Activated T-cell treated with anti-CD3 and anti-CD28 coated beads, Interleukin-2, amount 50 U/mL, for 48 hours (primary cell): ENCODE results near the gene SH3TC1.

Experiments
- DNase-seq, 2 experiments: peaks; one replicate each; pipeline ENCODE4 v3.0.0-alpha.2; 2020

Gene SH3TC1

DNA sequence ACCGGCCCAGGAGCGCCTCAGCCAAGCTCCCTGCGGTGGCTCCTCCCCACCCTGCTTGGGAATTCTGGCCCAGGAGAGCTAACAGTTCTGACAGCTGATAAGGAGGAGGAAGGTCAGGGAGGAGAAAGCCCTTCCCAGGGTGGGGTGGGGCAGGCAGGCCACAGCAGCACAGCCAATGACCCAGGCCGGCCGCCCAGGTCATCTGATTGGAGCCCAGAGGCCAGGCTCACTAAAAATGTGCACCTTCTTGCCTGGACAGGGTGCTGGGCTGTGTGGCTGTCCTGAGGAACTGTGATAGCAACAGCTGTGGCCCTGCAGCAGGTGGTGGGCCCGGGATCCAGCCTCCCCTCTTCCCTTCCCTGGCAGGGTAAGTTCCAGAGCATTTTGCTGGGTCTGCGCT is 17.2 kb upstream of the SH3TC1 start:
- DNase-seq = no peak

DNA sequence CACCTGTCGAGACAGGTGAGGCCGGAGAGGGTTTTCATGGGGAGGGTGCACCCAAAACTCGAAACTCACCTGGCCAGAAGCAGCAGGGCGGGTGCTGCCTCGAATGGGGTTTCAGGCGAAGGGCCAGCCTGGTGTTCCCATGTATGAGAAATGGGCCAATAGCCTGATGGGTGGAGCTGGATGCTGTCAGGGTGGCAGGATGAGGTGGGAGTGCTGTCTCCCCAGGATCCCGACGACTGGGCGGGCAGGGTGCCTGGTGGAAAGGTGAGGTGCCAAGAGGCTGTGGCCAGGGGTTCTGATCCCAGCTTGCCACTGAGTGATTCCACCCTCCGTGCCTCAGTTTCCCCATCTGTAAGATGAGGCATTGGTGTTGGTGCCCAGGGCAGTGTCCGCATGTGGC is 16.8 kb upstream of the SH3TC1 start:
- DNase-seq = no peak

- DNase-seq = no peak
Measured at GRCh38 chr4:8182858-8183725, 16.0 kb upstream of the SH3TC1 start.

GRCh38 chr4:8184061-8184460 is 15.0 kb upstream of the SH3TC1 start:
- no peak for DNase-seq

GRCh38 chr4:8185295-8185694 is 13.8 kb upstream of the SH3TC1 start:
- no peak for DNase-seq

DNA sequence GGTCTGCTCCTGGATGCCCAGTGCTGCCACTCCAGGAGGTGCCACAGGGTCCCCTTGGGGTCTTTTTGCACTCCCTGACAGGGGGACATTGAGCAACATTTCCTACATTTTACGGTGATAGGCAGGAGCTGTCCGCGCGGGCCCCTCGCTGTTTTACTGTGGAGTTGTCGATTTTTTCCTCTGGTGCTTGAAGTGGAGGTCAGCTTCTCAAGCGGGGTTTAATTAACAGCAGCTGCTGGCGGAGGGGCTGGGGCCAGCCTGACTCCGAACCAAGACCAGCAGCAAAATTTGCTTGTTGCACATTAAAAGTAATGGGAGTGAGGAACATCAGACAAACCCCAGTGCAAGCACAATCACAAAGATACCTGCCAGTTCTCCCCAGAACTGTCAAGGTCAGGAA is 13.2 kb upstream of the SH3TC1 start:
- DNase-seq = no peak

DNA sequence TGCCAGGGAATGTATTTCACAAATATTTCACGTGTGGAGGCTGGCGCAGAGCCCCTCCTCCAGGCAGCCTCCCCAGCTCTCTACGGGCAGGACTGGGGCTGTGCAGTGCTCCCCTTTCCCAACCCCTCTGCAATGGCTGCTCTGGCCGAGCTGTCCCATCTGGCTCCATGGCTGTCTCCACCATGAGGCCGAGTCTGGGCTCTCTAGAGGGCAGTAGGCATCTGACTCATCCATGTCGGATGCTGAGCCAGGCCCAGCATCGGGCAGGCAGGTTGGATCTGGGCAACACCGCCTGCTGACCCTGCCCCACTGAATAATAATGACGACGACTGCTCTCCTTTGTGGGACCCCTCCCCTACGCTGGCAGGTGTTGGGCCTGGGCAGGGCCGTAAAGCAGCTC is 11.0 kb upstream of the SH3TC1 start:
- no peak for DNase-seq

DNA sequence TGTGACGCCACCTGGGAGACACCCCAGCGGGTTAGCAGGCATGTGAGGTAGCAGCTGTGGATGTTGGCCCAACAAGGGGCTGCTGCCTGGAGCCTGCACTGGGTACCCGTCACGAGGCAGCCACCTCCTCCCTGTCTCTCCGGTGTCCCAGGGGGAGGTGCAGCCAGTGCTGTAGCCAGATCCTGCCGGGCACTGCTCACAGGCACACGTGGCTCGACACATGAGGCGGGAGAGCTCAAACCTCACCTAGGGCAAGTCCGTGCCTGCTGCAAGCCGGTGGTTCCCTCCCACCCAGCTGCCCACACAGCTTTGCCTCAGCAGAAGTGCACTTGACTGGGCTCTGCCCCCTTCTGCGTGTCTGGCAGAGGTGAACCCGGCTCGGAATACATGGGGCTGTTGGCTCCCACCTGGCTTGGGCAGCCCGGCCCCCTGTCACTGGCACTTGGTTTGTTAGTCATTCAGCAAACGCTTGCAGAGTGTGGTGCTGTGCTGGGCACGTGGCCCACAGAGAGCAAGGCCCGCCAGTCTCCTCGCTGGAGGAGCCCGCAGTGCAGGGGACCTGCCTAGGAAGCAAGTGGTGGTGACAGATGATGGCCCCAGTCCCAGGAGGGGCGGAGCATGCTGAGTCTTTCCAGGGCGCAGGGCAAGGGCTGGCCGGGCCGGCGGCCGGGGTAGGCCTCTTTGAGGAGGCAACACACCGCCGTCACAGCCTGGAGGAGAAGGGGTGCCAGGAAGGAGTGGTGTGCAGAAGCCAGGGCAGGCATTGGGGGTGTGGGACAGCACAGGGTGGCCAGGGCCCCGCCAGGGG is 10.1 kb upstream of the SH3TC1 start:
- no peak for DNase-seq

GRCh38 chr4:8189551-8190466 is 9.3 kb upstream of the SH3TC1 start:
- no peak for DNase-seq

GRCh38 chr4:8191136-8191747 is 7.8 kb upstream of the SH3TC1 start:
- no peak for DNase-seq

DNA sequence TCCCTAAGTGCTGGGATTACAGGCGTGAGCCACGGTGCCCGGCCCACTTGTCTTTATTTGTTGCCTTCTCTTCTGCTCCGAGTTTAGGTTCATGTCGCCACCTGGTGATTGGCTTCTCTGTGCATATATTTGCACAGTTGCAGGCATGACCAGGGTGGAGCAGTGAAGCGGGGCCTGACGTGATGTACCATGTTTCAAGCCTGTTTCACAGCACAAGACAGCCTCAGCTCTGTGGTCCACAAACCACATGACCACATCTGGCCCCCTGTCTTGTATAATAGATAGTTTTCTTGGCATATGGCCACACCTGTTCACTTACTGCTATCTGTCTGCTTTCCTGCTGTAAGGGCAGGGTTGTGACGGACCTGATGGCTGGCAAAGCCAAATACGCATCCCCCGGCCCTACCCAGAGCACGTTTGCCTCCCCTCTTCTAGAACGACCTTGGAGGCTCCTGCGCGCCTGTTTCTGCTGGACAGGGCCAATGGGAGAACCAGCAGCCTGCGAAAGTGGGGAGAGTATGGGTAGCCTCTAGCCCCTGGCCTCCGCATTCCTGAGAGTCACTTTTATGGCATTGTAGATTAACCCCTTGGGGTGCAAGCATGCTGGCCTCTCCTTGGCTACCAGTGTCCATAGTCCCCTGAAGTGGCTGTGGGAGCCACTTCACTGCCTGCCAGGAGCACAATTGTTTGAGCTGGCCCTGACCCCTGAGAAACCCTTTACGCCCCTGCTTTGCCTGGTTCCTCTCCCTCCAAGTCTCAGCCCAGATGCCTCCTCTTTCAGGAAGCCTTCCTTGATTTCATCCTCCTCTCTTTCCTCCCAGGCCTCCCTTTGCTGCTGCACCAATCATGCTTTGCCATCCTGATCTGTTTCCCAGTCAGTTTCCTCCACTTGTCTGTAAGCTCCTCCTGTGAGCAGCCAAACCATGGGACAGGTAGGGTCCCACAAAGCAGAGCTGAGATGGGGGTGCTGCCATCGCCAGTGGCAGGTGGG is 6.0 kb upstream of the SH3TC1 start:
- DNase-seq = peak in 1 of 2 experiments; percentile 43

DNA sequence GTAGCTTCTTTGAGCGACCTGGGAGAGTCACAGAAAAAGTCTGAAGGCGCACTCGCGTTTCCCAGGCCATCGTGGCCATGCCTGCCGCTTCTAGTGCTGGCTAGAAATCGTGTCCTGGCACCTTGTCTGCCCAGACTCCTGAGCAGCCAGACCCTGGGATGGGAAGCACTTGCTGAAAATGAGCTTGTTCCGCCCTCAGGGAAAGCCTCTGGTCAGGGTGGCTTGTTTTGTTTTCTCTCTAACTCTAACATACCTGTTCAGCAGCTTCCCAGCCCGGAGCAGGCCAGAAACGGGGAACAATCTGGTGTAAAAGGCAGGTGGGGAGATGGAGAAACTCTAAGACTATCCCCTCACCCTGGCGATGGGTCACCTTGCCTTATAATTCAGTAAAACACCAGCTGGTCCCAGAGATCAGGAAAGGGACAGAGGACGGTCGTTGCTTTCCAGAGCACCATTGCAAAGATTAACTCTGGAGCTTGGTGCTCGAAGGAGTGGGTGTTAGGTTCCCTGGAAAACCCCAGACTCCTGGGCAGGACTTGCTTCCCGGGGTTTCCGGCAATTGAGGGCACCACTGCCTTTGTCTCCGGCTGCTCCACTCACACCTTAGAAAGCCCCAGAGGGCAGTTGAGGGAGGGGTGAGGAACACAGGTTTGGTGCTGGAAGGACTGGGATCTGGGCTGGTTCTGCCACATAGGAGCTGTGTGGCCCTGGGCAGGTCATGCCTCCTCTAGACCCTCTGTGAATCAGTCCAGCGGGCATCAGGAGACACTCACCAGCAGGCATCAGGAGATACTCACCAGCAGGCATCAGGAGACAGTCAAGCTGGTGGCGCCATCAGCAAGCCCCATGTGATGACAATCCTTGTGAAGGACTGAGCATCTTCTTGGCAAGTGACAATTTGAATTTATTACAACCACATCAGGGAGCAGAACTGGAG is 4.5 kb upstream of the SH3TC1 start:
- no peak for DNase-seq

GRCh38 chr4:8195431-8195830 is 3.7 kb upstream of the SH3TC1 start:
- DNase-seq = no peak

DNA sequence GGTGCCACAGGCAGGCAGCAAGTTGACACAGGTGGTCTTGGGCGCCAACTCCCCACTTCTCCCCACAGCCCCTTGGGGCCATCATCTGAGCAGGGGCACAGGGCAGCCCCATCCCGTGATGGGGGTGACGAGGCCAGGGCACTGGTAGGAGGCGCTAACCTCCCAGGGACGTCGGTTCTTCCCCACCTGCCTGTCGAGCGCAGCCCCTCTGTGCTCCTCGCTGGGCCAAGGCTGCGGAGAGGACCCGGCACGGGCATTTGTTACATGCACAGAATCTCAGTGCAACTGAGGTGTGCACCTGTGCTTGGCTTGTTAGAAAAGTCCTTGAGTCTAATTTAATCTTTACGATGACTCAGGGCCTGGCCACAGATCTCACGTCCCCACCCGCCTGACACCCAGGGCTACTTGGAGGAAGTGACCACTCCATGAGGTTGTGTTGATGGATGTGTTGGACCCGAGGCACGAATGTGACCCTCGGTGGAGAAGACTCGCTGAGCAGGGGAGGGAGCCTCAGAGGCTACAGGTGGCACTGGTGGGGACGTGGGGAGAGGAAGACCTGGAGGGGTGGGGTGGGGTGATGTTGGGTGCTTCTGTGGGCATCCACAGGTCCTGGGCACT is 3.1 kb upstream of the SH3TC1 start:
- no peak for DNase-seq

DNA sequence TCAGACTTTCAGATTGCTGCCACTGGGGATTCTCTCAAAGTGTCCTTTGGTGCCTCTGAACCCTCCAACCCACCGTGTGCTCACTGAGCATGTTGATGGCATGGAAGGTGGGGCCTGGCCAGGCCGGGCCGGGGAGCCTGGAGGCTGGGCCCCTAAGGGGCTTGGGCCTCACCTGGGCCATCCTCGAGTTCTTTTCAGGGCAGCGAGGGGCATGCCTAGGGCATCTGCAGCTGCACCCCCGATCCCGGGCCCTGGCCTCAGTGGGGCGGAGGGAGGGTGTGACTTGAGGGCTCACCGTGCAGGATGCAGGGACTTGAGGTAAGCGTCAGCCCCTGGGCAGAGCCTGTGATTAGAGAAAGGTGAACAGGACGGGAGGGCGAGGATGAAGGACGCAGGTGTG is 1.6 kb upstream of the SH3TC1 start:
- no peak for DNase-seq

- peak in 1 of 2 experiments; percentile 23 for DNase-seq
Measured at GRCh38 chr4:8198206-8198905, 734 bp upstream of the SH3TC1 start.

DNA sequence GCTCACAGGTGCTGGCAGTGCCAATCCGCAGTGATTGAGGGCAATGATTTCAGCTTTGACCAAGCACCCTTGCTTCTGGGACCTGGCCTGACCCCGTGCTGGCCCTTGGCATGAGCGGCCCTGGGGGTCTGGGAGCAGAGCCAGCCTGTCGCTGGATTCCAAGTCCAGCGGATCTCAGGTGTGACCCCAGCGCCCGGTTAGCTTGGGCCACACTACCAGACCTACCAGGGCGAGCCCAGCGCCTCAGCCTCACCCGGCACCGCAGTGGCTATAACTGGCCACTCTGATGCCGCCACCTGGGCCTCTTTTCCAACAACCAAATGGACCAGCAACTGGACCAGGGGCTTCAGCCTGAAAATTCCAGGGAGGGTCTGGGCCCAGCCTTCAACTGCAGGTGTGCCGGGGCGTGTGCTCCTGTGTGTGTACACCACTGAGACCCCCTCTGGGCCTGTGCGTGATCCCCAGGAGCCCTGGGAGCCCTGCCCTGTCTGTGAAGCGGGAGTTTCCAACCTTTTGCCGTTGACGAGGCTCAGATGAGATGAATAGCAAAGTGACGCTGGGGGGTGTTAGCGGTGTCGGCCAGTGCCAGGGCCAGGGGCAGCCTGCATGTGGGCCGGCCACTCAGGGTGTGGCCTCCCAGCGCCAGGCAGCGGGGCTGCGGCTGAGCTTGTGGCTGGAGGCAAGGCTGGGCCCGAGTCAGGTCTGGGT is 658 bp downstream of the SH3TC1 start:
- DNase-seq = peak; percentile 30 to 46

DNA sequence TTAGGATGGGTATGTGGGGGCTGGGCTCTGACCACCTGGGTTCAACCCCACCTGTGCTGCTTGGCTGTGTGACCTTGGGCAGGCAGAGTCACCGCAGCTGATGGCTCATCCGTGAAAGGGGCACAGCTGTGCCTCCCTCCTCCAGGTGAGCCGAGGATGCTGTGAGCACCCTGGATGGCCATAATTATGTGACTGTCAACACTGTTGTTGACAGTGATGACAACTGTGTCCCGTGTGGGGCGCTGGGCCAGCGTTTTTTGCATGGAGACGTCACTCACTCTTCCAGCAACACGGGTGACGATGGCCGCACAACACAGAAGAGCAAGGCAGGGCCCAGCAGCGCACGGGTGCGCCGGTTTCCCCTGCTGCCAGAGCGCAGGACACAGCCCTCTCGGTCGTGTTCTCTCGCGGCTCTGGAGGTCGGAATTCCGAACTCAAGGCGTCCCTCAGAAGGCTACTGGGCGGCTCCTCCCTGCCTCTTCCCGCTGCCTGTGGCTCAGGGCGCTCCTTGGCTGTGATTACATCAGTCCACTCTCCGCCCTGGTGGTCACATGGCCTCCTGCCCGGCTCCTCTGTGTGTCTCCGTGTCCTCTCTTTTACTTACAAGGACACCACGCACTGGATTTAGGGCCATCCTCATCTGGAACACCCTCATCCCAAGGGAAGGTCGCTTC is 1.3 kb downstream of the SH3TC1 start:
- DNase-seq = peak in 1 of 2 experiments; percentile 41
